Neural progenitor cell (in vitro differentiated cells): ENCODE data around the gene ADAMTSL2.

Source experiments
- CTCF ChIP-seq: fragments of 200-600 bp; sonication (generic); IDR thresholded peaks from 2 replicates; pipeline ENCODE4 v1.5.1; 2017; ENCODE audit warnings: antibody characterized with exemption, mild to moderate bottlenecking
- EZH2 ChIP-seq: fragments of 200-600 bp; sonication (generic); IDR thresholded peaks from 2 replicates; pipeline ENCODE4 v1.6.1; 2017; ENCODE audit warnings: antibody characterized with exemption, mild to moderate bottlenecking, moderate library complexity
- EZH2phosphoT487 ChIP-seq: fragments of 200-600 bp; sonication (generic); IDR thresholded peaks from 2 replicates; pipeline ENCODE4 v1.6.1; 2017; ENCODE audit warnings: antibody characterized with exemption

GRCh38 chr9:133584167-133584558, 49.7 kb downstream of the ADAMTSL2 start:
- TF ChIP-seq CTCF (no peak), EZH2 (no peak), EZH2phosphoT487 (no peak)
